GM21619 (cell line): ENCODE measurements around the gene RASAL2.

Experiments
- ATAC-seq: cut with Tn5 transposase; IDR thresholded peaks from one replicate; pipeline ENCODE4 v1.9.1; 2021; ENCODE audit not compliant: unreplicated experiment

Gene RASAL2

DNA sequence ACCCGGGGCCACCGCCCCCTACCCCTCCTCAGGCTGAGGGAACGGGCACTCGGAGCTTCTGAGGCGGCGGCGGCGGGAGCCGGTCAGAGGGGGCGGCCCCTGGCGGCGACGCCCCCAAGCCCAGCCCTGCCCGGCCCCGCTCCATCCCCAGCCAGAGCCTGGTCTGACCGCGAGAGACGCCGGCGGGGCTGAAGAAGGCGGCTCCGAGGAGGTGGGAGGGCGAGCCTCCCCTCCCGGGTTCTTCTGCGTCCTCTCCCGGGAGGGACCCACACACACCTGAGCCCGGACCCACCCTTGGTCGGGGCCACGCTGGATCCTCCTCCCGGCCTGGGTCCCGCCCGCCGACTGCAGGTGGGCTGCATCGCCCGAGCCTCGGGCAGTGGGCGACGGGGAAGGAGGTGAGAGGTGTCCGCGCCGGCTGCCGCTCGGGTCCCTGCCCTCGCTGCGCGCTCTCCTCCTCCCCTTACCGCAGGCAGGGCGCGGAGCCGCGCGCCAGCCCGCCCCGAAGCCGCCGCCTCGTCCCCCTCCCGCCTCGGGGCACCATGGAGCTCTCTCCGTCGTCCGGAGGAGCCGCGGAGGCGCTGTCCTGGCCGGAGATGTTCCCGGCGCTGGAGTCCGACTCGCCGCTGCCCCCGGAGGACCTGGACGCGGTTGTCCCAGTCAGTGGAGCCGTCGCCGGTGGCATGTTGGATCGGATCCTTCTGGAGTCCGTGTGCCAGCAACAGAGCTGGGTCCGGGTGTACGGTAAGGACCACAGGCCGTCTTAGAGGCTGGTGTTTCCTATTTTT, at the start of gene RASAL2:
RASAL2 (plus strand) TSS at position 154 of the 788 bp plus-strand sequence; CDS start at position 543, 389 bp downstream.
- peak; percentile 50 for ATAC-seq

DNA sequence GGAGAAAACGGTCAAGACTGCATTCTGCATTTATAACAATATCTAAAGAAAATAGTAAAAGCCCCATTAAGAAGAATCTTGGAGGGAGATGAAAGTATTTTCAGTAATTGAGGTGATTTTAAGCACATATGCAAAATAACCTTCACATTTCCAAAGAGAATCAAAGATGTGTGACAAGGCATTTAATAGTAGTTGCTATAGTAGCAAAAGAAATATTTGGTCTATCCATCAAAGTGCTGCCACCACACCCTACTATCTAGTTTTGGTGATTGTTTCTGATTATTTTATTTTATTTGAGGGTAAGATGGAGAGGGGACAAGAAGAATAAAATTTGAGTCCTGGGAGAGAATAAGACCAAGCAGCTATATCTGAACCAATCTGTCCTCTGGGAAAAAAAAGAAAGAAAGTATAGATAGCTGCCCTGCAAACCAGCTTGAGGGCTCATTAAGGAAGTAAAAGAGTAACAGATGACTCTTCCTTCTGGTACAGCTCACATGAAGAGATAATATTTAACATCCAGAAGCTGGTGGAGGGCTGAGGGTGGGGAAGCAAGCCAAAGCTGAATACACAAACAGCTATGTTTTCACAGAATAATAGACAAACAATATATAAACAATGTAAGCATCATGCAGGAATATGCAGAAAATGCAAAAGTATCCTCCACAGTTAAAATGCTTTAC, 47.2 kb upstream of the RASAL2 start:
- ATAC-seq = no peak

DNA sequence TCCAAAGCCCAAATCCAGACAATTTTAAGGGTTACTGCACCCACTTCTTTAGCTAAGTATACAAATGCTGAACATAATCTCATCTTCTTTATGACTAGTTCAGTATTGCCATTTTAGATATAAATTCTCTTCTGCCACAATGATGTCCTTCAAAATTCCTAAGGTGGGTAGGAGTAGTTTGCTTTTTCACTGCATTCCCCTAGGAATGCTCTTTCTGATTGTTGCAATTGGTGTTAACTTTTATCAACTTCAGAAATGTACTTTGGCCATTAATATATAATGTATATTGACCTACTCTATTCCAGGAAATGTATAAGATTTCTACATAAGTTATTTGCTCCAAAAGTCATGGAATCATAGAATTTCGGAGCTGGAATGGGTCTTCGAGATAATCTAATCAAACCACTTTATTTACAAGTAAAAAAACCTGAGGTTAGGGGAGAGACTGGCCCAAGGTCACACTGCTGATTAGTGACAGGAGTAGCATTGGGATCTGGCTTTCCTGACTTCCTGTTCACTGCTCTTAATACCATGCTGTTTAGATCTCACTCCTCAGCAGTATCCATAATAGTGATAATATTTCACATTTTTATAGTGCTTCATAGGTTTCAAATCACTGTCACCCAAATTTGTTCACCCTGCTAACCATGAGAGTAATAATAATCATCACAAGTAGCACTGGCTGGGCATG, 46.4 kb upstream of the RASAL2 start:
- ATAC-seq = no peak

DNA sequence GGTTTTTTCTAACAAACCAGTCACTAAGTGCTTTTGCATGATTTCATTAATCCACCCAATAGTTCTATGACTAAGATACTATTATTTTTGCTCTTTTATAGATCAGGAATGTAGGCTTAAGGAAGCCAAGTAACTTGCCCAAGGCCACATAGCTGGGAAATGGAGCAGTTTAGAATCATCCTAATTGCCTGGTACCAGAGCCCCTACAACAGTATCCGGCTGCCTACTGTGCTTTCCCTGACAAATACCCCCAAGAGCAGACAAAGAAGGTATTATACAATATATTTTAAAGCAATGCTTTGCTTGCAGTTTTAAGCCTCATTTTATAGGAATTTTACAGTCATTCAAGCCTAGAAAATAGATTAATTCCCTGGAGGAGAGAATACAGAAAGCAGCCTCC, 45.5 kb upstream of the RASAL2 start:
- no peak for ATAC-seq

DNA sequence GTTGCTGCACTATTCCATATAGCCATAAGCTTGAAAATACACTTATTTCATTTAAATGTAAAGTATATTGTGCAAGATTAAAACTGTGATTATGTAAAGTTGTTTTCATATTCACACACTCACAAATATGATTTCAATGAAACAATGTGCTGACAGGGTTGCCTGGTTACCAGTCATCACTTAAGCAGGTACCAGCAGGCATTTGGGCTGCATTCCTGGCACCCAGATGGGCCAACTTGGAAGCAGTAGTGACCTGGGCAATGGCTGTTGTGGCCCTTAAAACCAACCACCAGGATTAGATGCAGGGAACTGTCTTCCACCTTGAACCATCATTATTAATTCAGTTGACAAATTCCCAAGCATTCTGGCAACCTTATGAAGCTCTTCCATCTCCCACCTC, 45.0 kb upstream of the RASAL2 start:
- ATAC-seq = no peak

DNA sequence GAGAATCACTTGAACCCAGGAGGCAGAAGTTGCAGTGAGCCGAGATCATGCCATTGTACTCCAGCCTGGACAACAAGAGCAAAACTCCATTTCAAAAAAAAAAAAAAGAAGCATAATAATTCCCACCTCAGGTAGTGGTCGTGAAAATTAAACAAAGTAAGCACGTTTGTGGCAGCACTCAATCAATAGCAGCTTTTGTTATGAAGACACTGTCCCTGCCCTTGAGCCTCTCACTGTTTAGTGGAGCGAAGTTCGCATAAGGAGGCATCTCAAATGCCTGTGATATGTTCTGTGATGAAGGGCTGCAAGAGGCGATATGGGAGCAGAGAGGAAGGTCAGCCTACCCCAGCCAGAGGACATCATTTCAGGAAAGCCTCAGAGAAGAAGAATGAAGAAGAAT, 43.8 kb upstream of the RASAL2 start:
- no peak for ATAC-seq

DNA sequence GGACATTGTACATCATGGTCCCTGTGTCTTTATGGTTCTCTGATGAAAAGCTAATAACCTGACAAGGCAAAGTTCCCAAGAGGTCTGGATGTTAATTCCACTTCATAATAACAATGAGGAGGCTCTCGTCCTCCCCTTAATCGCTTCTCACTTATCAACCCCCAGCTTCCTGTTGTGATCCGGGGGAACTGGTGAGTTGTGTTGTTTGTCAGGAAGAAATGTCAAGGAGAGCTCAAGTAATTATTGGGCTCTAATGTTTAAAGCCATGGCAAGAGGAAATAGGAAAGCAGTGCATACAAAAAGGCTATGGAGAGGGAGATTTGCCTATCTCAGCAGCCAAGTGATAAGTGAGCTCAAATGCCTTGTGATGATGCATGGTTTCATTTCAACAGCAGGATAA, 42.8 kb upstream of the RASAL2 start:
- no peak for ATAC-seq

DNA sequence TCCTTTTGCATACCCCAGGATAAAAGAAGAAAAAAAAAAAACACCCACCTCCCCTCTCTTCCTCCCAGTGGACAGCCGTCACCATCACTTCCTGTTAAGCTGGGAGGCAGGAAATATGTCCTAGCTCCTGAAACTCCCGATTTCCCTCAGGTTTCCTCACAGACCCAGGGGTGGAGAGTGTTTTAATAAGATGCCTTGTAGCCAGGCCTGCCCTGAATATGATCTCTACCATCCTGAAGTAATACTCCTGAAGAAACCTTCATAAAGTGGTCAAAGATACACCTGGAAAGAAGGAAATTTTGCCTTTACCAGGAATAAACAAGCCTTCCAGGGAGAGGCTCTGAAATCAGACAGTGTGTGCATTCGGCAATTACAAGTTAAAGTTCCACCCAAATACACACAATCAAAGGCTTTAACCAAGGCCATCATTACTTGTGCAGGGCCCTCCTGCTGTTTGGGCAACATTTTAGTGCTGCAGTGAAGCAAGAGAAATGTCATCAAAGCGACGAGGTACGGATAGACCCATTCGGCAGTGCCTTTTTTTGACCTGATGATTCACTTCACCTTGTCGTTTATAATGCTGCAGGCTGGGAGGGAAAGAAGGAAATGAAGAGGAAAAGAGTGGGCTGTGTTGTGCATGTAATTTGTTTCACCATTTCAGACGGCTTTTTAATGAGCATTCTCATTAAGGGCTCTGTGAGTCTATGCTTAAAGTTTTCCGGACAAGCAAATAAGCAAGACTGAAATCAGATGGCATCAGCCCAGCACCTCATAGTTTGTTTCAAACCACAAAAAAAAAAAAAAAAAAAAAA, 41.0 kb upstream of the RASAL2 start:
- ATAC-seq = no peak

DNA sequence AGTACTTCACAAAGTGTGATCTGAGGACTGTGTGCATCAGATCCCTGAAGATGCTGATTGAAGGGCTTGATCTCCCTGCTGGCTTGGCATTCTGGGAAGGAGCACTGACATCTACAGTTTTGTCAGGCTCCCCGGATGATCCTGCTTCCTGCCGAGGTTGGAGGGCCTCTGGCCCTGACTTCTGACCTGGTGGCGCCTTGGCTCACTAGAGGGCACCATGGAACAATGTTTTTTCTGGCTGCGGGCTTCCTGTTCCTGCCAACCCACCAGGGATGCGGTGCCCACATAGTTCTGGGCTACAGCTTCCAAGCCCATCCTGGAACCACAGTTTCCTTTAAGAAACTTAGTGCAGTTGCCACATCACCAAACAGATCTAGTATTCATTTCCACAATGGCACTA, 38.8 kb upstream of the RASAL2 start:
- no peak for ATAC-seq

DNA sequence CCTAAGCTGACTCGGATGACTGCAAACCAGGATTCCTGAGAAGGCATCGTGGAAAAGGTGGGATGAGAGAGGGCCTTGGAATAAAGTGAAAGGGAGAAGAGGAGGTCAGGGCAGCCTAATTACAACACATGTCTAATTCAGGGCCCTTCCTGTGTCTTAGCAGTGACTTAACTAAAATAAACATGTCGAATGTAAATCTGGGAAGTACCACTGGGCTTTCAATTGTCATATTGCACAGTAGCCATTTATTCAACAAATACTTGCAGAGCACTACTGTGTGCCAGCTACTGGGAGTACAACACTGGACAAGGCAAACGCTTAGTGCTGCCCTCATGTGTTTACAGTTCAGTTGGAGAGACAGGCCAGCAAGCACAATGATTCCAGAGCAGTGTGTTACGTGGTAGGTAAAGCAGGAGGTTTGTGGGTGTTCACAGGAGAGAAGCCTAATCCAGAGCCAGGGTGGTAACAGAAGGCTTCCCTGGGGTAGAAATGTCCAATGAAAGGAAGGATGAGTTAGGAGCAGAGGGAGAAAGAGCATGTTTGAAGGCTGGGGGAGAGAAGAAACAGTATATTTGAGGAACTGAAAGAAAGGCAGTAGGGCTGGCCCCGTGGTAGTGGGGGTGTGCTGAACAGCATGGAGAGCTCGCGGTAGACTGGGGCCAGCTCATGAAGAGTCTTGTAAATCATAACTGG, 38.0 kb upstream of the RASAL2 start:
- peak; percentile 89 for ATAC-seq

DNA sequence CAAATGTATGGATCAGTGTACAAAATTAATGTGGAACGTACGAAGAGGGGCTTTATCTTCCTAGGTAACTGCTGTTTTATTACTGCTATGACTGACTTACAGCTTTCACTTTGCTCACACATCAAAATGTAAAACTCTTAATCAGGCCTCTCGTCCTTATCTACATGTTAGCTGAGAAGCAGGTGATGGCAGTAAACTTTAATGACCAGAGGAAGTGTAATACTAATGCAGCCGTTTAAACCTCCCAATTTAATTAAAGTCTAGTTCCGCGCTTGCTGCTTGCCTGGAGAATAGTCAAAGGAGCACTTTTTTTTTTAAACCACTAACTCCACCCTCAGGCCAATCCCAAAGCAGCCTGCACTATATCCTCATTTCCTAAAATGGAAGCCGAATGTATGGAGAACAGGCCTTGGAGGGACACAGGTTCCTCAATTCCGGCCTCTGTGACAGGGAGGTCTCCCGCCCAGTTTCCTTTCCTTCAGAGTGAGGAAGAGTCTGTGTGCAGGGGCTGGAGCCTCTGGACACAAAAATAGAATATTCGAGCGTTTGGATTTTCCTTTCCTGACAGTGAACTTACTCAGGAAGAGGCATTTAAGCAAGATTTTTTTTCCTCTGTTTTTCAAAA, 36.7 kb upstream of the RASAL2 start:
- ATAC-seq = no peak

DNA sequence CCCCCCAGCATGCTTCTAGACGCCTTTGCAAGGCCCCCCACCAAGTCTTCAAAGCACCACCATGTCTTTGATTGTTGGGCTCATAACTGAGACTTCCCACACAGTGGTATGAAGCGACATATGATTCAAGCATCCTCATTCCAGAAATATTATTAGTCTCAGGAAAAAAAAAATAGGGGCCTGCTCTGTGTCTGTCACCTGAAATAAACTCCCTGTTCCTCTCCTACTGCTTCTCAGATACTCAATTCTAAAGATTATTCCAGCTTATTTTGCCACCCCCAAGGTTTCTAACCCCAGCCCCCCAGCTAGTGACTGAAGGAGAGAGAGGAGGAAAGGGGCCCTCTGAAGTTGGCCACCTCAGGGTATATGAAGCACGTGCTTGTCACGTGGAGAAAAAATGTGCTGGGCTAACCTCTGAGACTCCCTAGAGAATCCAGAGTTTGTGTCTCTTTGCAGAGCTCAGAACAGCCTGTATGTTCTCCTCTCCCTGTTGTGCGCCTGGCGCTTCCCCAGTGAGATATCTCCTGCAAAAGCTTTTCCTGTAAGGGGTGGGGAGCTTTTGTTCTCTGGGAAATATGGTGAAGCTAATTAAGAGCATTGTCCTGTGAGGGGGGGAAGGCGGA, 35.9 kb upstream of the RASAL2 start:
- no peak for ATAC-seq

DNA sequence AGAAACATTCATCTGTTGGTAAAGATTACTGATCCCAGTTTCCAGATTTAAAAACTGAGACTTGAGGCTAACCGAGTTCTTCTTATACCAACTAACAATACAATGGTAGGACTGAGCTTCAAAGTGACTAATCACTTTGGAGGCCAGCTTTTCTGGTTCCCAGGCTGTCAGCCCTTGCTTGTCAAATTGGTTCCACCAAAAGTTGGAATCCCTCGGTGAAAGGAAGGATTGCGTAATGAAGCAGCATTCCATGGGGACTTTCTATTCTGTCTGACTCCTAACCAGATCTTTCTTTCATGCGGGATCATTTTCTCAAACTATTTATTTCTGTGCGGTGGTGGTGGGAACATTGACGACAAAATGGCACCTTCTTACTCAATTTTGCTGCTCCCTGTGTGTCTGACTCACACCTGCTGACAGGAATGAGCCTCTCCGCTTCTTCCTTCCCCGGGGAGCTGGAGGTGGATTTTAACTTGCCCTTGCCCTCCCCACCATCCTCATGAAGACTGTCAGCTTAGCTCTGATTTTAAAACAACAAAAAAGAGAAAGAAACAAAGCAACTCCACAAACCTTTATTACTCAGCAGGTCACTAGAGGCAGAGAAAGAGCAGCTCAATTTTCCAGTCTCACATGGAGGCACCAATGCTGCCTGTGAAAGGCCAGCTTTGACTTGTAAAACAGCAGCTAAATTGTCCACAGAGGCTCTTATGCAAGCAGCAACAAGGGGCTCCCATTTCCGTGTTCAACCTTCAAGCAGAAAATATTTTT, 32.9 kb upstream of the RASAL2 start:
- no peak for ATAC-seq

DNA sequence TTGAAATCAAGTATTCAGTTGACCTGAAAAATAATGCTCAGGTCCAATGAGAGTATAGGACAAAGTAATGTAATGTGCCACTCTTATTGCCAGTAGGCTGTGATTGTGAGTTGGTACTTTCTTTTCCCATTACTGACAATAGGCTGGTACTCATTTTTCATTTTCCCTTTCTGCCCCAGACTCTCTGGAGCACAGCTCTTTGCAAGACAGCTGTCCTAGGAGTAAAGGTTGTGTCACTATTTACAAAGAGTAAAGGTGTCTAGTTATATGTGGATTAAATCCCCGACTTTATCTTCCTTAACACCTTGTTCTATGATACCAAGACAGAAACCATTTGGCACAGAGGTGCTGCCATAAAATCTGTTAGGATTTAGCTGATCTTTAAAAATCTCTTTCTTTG, 32.3 kb upstream of the RASAL2 start:
- no peak for ATAC-seq

DNA sequence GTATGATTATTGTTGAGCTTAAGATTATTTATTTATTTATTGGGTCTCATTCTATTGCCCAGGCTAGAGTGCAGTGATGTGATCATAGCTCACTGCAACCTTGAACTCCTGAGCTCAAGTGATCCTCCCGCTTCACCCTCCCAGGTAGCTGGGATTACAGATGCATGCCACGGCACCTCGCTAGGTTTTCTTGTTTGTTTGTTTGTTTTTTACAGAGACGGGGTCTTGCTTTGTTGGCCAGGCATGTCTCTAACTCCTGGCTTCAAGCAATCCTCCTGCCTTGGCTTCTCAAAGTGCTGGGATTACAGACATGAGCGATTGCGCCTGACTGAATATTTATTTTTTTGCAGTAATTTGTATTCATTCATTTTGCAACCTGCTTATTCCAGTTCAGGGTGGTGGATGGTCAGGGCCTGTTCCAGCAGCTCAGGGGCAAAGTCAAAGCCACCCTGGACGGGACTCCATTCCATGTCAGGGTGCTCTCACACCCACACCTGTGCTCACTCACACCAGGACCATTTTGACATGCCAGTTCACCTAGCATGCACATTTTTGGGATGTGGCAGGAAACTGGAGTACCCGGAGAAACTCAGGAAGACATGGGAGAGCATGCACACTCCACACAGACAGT, 29.6 kb upstream of the RASAL2 start:
- ATAC-seq = no peak

DNA sequence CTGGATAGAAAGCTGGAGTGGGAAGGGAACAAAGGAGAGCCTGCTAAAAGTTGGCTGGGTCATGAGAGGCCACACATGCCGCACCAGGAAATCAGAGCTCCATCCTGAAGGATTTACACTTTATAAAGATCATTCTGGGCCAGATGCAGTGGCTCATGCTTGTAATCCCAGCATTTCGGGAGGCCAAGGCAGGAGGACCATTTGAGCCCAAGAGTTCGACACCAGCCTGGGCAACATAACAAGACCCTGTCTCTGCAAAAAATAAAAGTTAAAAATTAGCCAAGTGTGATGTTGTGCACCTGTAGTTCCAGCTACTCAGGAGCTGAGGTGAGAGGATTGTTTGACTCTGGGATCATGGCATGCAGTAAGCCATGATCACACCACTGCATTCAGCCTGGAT, 28.7 kb upstream of the RASAL2 start:
- no peak for ATAC-seq

DNA sequence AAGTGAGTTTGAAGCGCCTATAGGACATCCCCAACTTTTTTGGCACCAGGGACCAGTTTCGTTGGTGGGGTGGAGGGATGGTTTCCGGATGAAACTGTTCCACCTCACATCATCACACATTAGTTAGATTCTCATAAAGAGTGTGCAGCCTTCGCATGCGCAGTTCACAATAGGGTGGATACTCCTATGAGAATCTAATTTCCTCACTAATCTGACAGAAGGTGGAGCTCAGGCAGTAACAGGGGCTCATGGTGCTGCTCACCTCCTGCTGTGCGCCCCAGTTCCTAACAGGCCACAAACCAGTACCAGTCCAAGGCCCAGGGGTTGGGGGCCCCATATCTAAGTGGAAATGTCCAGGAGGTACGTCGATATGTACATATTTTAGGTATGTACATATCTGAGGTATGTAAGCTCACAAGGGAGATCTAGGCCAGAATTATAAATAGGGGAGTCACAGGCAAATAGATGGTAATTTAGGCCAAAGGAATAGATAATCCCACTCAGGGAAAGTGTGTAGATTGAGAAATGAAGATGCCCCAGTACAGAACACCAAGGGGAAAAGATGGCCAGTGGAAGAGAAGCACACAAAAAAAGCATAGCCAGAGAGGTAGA, 27.5 kb upstream of the RASAL2 start:
- peak; percentile 7 for ATAC-seq
